Panc1 (cell line): ENCODE measurements around the gene KCNMB2. TPM values are rescaled to one million over a fixed set of nuclear protein-coding genes. Genes with fewer than 3 reads are reported as not detected.

ENCODE experiments used
- ATAC-seq: fragments of 200-7000 bp; cut with Tn5 transposase; 2 replicates; pipeline ENCODE4 v1.9.1; 2020; ENCODE audit warnings: mild to moderate bottlenecking, moderate library complexity
- BruUV-seq: library from RNA; stranded (reverse); fragments of 400-500 nt; replicated peaks from 2 replicates; lab custom pipeline; 2021; lab: Mats Ljungman, UMichigan
- CTCF ChIA-PET: fragments of 300-600 bp; sonication (Branson Sonifier 250); formaldehyde crosslinking; loops from one replicate; lab custom pipeline; 2022; ENCODE audit warnings: antibody characterized with exemption; lab: Charles Lee
- POLR2A ChIA-PET: fragments of 300-600 bp; sonication (Branson Sonifier 250); formaldehyde crosslinking; loops from one replicate; lab custom pipeline; 2022; ENCODE audit warnings: antibody characterized with exemption; lab: Charles Lee
- DNase-seq: peaks from one replicate; pipeline ENCODE4 v3.0.0-alpha.2; 2010; ENCODE audit warnings: low read depth, low spot score
- H3K27ac ChIP-seq: 2 replicates; pipeline ENCODE4 v1.5.1; 2011; ENCODE audit warnings: mild to moderate bottlenecking, low read length, inconsistent platforms
- H3K27me3 ChIP-seq: fragments of 200-500 bp; sonication (Bioruptor generic); 2 replicates; pipeline ENCODE4 v1.6.0; 2014; ENCODE audit warnings: low read length, inconsistent platforms; ENCODE audit not compliant: control insufficient read depth, insufficient read depth
- H3K36me3 ChIP-seq: fragments of 200-500 bp; sonication (Bioruptor generic); 2 replicates; pipeline ENCODE4 v1.5.1; 2014; ENCODE audit warnings: inconsistent platforms, mild to moderate bottlenecking, low read length, moderate library complexity; ENCODE audit not compliant: control insufficient read depth, insufficient read depth
- H3K4me1 ChIP-seq: 2 replicates; pipeline ENCODE4 v1.5.1; 2011; ENCODE audit warnings: inconsistent platforms, mild to moderate bottlenecking, low read length, moderate library complexity; ENCODE audit not compliant: control insufficient read depth, insufficient read depth
- H3K4me3 ChIP-seq, 2 experiments: 2 replicates each; pipeline ENCODE4 v1.5.1; 2011 to 2012; ENCODE audit warnings: low read depth in 2 of 2, low read length in 2 of 2, mild to moderate bottlenecking in 2 of 2, inconsistent platforms in 1 of 2, moderate library complexity in 1 of 2
- H3K9me3 ChIP-seq: fragments of 200-500 bp; sonication (Bioruptor generic); 2 replicates; pipeline ENCODE4 v1.5.1; 2014; ENCODE audit warnings: low read depth, mild to moderate bottlenecking, inconsistent platforms, low read length, moderate library complexity; ENCODE audit not compliant: control insufficient read depth, insufficient read depth
- POLR2AphosphoS5 ChIP-seq: IDR thresholded peaks from 2 replicates; pipeline ENCODE4 v1.6.1; 2012; ENCODE audit warnings: mild to moderate bottlenecking, low read depth, low read length, moderate library complexity
- SIN3A ChIP-seq: IDR thresholded peaks from 2 replicates; pipeline ENCODE4 v1.6.1; 2012; ENCODE audit warnings: low read depth, mild to moderate bottlenecking, low read length, moderate library complexity, borderline replicate concordance; ENCODE audit not compliant: insufficient read depth
- TCF7L2 ChIP-seq: IDR thresholded peaks from 2 replicates; pipeline ENCODE4 v1.6.1; 2011; ENCODE audit warnings: mild to moderate bottlenecking, low read depth, low read length, inconsistent platforms
- in situ Hi-C: cut with HindIII; loops from 2 replicates; pipeline ENCODE4 v1.10.0; 2016; ENCODE audit warnings: low sequenced_read_pairs, low pct_unique_long_range_greater_than_20kb
- intact Hi-C: fragments of 100-400 bp; cut with micrococcal nuclease; formaldehyde crosslinking; loops from one replicate; pipeline ENCODE4 v1.10.0; 2022; ENCODE audit not compliant: unreplicated experiment
- total RNA-seq: library from RNA; stranded (reverse); gene quantifications from one replicate; pipeline ENCODE4 v1.2.1, GENCODE V29; 2021; ENCODE audit not compliant: unreplicated experiment
- TF ChIP-seq, protein P1 (sequence below): fragments of 450-650 bp; IDR thresholded peaks from 2 replicates; pipeline ENCODE4 v1.5.1; 2017; ENCODE audit warnings: mild to moderate bottlenecking
- TF ChIP-seq, protein P2 (sequence below), 2 experiments: IDR thresholded peaks; 2 replicates each; pipeline ENCODE4 v1.6.1; 2011 to 2012; ENCODE audit warnings: low read depth in 2 of 2, control low read depth in 1 of 2, low read length in 1 of 2, mild to moderate bottlenecking in 1 of 2, moderate library complexity in 1 of 2; ENCODE audit not compliant: insufficient read depth in 1 of 2

KCNMB2 gene
- total RNA-seq, 1 experiment from 2014 or later = not detected

DNA sequence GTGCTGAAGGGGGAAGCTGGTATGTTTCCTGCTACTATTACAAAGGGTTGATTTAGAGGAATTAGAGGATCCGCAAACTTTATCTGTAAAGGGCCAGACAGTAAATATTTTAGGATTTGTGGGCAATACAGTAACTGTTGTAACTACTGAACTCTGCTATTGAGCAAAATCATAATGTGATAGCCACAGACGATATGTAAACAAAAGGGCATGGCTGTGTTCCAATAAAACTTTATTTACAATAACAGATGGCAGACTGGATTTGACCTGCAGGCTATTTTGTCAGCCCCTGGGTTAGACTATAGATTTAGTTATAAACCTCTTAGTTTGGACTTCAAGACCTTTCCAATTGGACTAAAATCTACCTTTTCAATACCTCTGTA, 27.8 kb upstream of the KCNMB2 start:
- no peaks in the 10 kb centered on the region for H3K4me1 ChIP-seq
- ATAC-seq = no peak
- H3K4me3 ChIP-seq = no peak overlapping the region
- ChIA-PET CTCF (no interaction called here), POLR2A (no interaction called here)
- H3K36me3 ChIP-seq = no peaks in the 10 kb centered on the region
- no peaks in the 10 kb centered on the region for H3K9me3 ChIP-seq
- no peaks in the 10 kb centered on the region for H3K27me3 ChIP-seq
- in situ Hi-C loops (no loop called here), intact Hi-C loops (no loop called here)
- DNase-seq = no peak
- no peak for TF ChIP-seq POLR2AphosphoS5
- TF ChIP-seq, protein P1, sequence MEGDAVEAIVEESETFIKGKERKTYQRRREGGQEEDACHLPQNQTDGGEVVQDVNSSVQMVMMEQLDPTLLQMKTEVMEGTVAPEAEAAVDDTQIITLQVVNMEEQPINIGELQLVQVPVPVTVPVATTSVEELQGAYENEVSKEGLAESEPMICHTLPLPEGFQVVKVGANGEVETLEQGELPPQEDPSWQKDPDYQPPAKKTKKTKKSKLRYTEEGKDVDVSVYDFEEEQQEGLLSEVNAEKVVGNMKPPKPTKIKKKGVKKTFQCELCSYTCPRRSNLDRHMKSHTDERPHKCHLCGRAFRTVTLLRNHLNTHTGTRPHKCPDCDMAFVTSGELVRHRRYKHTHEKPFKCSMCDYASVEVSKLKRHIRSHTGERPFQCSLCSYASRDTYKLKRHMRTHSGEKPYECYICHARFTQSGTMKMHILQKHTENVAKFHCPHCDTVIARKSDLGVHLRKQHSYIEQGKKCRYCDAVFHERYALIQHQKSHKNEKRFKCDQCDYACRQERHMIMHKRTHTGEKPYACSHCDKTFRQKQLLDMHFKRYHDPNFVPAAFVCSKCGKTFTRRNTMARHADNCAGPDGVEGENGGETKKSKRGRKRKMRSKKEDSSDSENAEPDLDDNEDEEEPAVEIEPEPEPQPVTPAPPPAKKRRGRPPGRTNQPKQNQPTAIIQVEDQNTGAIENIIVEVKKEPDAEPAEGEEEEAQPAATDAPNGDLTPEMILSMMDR = no peak
- no peak for TF ChIP-seq SIN3A
- TF ChIP-seq TCF7L2 = no peak
- TF ChIP-seq, protein P2, sequence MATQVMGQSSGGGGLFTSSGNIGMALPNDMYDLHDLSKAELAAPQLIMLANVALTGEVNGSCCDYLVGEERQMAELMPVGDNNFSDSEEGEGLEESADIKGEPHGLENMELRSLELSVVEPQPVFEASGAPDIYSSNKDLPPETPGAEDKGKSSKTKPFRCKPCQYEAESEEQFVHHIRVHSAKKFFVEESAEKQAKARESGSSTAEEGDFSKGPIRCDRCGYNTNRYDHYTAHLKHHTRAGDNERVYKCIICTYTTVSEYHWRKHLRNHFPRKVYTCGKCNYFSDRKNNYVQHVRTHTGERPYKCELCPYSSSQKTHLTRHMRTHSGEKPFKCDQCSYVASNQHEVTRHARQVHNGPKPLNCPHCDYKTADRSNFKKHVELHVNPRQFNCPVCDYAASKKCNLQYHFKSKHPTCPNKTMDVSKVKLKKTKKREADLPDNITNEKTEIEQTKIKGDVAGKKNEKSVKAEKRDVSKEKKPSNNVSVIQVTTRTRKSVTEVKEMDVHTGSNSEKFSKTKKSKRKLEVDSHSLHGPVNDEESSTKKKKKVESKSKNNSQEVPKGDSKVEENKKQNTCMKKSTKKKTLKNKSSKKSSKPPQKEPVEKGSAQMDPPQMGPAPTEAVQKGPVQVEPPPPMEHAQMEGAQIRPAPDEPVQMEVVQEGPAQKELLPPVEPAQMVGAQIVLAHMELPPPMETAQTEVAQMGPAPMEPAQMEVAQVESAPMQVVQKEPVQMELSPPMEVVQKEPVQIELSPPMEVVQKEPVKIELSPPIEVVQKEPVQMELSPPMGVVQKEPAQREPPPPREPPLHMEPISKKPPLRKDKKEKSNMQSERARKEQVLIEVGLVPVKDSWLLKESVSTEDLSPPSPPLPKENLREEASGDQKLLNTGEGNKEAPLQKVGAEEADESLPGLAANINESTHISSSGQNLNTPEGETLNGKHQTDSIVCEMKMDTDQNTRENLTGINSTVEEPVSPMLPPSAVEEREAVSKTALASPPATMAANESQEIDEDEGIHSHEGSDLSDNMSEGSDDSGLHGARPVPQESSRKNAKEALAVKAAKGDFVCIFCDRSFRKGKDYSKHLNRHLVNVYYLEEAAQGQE (IDR thresholded peaks at IDR 0.05; ENCODE audit: insufficient read depth in 1 of 2, low read depth in 2 of 2, low read length in 1 of 2) = no peak
- no peak overlapping the region for H3K27ac ChIP-seq
- BruUV-seq = no TSS peak

DNA sequence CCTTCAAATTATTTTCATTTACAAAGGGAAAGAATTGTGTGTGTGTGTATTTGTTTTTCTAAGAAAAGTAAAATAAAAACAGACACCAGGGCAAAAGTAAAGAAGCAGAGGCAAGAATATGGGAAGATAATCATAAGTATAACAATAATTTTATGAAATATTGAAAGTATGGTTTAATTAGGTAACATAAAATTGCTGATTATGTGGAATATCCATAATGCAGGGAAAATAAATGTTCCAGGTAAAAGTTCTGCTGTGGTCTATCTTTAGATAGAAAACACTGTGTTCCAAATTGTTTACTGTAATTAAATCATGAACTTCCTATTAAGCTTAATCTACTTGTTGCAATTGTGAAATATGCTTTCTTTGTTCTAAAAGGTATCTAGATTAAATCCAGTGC, 25.7 kb upstream of the KCNMB2 start:
- no peak for DNase-seq
- ChIA-PET CTCF (no interaction called here), POLR2A (no interaction called here)
- no peak overlapping the region for H3K27ac ChIP-seq
- ATAC-seq = no peak
- H3K4me1 ChIP-seq = no peaks in the 10 kb centered on the region
- intact Hi-C loops (no loop called here), in situ Hi-C loops (no loop called here)
- H3K9me3 ChIP-seq = no peaks in the 10 kb centered on the region
- no peak overlapping the region for H3K4me3 ChIP-seq
- TF ChIP-seq, protein P2 (IDR thresholded peaks at IDR 0.05; ENCODE audit: insufficient read depth in 1 of 2, low read depth in 2 of 2, low read length in 1 of 2) = no peak
- TF ChIP-seq SIN3A (no peak), POLR2AphosphoS5 (no peak), TCF7L2 (no peak)
- TF ChIP-seq, protein P1 = no peak
- no peaks in the 10 kb centered on the region for H3K36me3 ChIP-seq
- H3K27me3 ChIP-seq = no peaks in the 10 kb centered on the region
- BruUV-seq = no TSS peak
